ENCODE results near the gene SNRK.

SNRK gene

GRCh38 chr3:43372007-43372740 lies 85.8 kb downstream of the SNRK start:
- DNase-seq (no peak), ATAC-seq (no peak)

GRCh38 chr3:43372809-43373559 lies 86.6 kb downstream of the SNRK start:
- ATAC-seq: no peak
- DNase-seq: no peak

GRCh38 chr3:43373560-43373928 lies 87.2 kb downstream of the SNRK start:
- no peak for ATAC-seq
- no peak for DNase-seq

GRCh38 chr3:43378066-43378935 lies 92.0 kb downstream of the SNRK start:
- ATAC-seq: peak; percentile 79
- DNase-seq: peak; percentile 71

GRCh38 chr3:43379343-43379742 lies 93.0 kb downstream of the SNRK start:
- ATAC-seq: no peak
- no peak for DNase-seq

GRCh38 chr3:43388175-43388574 lies 101.8 kb downstream of the SNRK start:
- no peak for ATAC-seq
- no peak for DNase-seq

GRCh38 chr3:43388915-43389314 lies 102.6 kb downstream of the SNRK start:
- no peak for ATAC-seq
- no peak for DNase-seq

GRCh38 chr3:43389388-43390254 lies 103.3 kb downstream of the SNRK start:
- peak; percentile 94 for ATAC-seq
- DNase-seq: peak; percentile 63

GRCh38 chr3:43390255-43390588 lies 103.9 kb downstream of the SNRK start:
- no peak for ATAC-seq

GRCh38 chr3:43391621-43392020 lies 105.3 kb downstream of the SNRK start:
- DNase-seq (no peak), ATAC-seq (no peak)

More at GRCh38 chr3:43390255-43390588, 103.9 kb downstream of the SNRK start:
- DNase-seq: no peak

GRCh38 chr3:43394041-43394554 lies 107.8 kb downstream of the SNRK start:
- ATAC-seq (no peak), DNase-seq (no peak)

GRCh38 chr3:43399034-43399433 lies 112.7 kb downstream of the SNRK start:
- no peak for ATAC-seq

GRCh38 chr3:43400167-43400566 lies 113.8 kb downstream of the SNRK start:
- no peak for ATAC-seq
- no peak for DNase-seq

More at GRCh38 chr3:43399034-43399433, 112.7 kb downstream of the SNRK start:
- DNase-seq: no peak

All from stimulated activated naive CD8-positive, alpha-beta T cell treated with anti-CD3 and anti-CD28 coated beads, Interleukin-15, Interleukin-2, amounts not matched to agents 100 U/mL and 50 U/mL, for 24 hours (primary cell).